Right ventricle myocardium superior (tissue), 1 donor: Measurements from ENCODE around the gene ITIH3. TPM values are rescaled to one million over a fixed set of nuclear protein-coding genes. Genes with fewer than 3 reads are reported as not detected.
"Not testable (repeated sequence)": the region's sequence is repeated elsewhere in the genome, so short reads cannot be mapped to it uniquely, and the experiment has no call there.

ENCODE experiments used
- ATAC-seq: fragments of 200-7000 bp; cut with Tn5 transposase; one replicate; pipeline ENCODE4 v1.9.1; 2020; ENCODE audit warnings: mild to moderate bottlenecking; ENCODE audit not compliant: poor library complexity
- DNase-seq: peaks from one replicate; pipeline ENCODE4 v3.0.0-alpha.2; 2020
- intact Hi-C: fragments of 100-400 bp; cut with DNase I; formaldehyde crosslinking; loops from one replicate; pipeline ENCODE4 v1.11.2; 2022
- long read RNA-seq: library from polyadenylated mRNA; unstranded; transcript quantifications from one replicate; pipeline ENCODE4 v2.0.0, GENCODE V29; 2021
- total RNA-seq: library from RNA; stranded (reverse); fragmentation: NEBNext Ultra II Directional; extraction: Animal tissue kit (Norgen Biotek cat#: 25700); gene quantifications from one replicate; pipeline ENCODE4 v1.2.1, GENCODE V29; 2021
- donor health status: DM: no; HTN: yes; CAD: no; lungs with severe emphysema.

Gene ITIH3
- total RNA-seq = 0.35 TPM
- long read RNA-seq = 0 reads

GRCh38 chr3:52794612-52795099 is at the start of gene ITIH3:
Gene ITIH3, plus strand, starts transcription at chr3:52794796. Its CDS starts 8 bp downstream, at chr3:52794804.
- intact Hi-C loops = no loop called here
- no peak for ATAC-seq
- no peak for DNase-seq

- no peak for DNase-seq
- ATAC-seq = no peak
- intact Hi-C loops = loop anchor here (10.0 kb wide), 1 partner anchor 323 kb away; no protein-coding TSS in a partner anchor
Observed at GRCh38 chr3:52752045-52752660, 42.4 kb upstream of the ITIH3 start.

- intact Hi-C loops = loop anchor here (10.0 kb wide), 1 partner anchor 320 kb away; no protein-coding TSS in a partner anchor
- ATAC-seq = no peak
- DNase-seq = no peak
Observed at GRCh38 chr3:52754373-52754772, 40.2 kb upstream of the ITIH3 start.

GRCh38 chr3:52756141-52756540 is 38.5 kb upstream of the ITIH3 start:
- intact Hi-C loops = loop anchor here (10.0 kb wide), 1 partner anchor 319 kb away; no protein-coding TSS in a partner anchor

GRCh38 chr3:52763466-52763865 is 31.1 kb upstream of the ITIH3 start:
- DNase-seq (no peak), ATAC-seq (peak; percentile 56)
- intact Hi-C loops = no loop called here

More at GRCh38 chr3:52756141-52756540, 38.5 kb upstream of the ITIH3 start:
- ATAC-seq = no peak
- no peak for DNase-seq

- no peak for ATAC-seq
- intact Hi-C loops = loop anchor here (5.0 kb wide), 1 partner anchor 127 kb away; the partner anchor contains the start of gene STIMATE
Observed at GRCh38 chr3:52769786-52770455, 24.7 kb upstream of the ITIH3 start.

GRCh38 chr3:52770496-52771333 is 23.9 kb upstream of the ITIH3 start, which contains the start of gene NEK4:
Gene NEK4, minus strand, starts transcription at chr3:52770940. Its CDS starts 194 bp downstream, at chr3:52770746.
- intact Hi-C loops = loop anchor here (5.0 kb wide), 1 partner anchor 127 kb away; the partner anchor contains the start of gene STIMATE
- DNase-seq = peak; percentile 97
- peak; percentile 100 for ATAC-seq

More at GRCh38 chr3:52769786-52770455, 24.7 kb upstream of the ITIH3 start:
- DNase-seq = no peak

GRCh38 chr3:52771334-52771681 is 23.3 kb upstream of the ITIH3 start:
- peak; percentile 19 for ATAC-seq
- intact Hi-C loops = loop anchor here (5.0 kb wide), 1 partner anchor 126 kb away; the partner anchor contains the start of gene STIMATE

GRCh38 chr3:52771702-52772101 is 22.9 kb upstream of the ITIH3 start:
- no peak for DNase-seq
- intact Hi-C loops = loop anchor here (5.0 kb wide), 1 partner anchor 126 kb away; the partner anchor contains the start of gene STIMATE
- ATAC-seq = no peak

More at GRCh38 chr3:52771334-52771681, 23.3 kb upstream of the ITIH3 start:
- no peak for DNase-seq

- ATAC-seq (no peak), DNase-seq (peak; percentile 9)
- intact Hi-C loops = loop anchor here (5.0 kb wide), 1 partner anchor 124 kb away; the partner anchor contains the start of gene STIMATE
Observed at GRCh38 chr3:52773361-52774065, 21.1 kb upstream of the ITIH3 start.

GRCh38 chr3:52774066-52774713 is 20.4 kb upstream of the ITIH3 start:
- peak; percentile 15 for DNase-seq
- no peak for ATAC-seq
- intact Hi-C loops = loop anchor here (5.0 kb wide), 1 partner anchor 123 kb away; the partner anchor contains the start of gene STIMATE

GRCh38 chr3:52774901-52775864 is 19.4 kb upstream of the ITIH3 start:
- ATAC-seq (no peak), DNase-seq (peak; percentile 45)
- intact Hi-C loops = loop anchor here (5.0 kb wide), 1 partner anchor 122 kb away; the partner anchor contains the start of gene STIMATE

GRCh38 chr3:52775877-52776276 is 18.7 kb upstream of the ITIH3 start:
- intact Hi-C loops = no loop called here
- DNase-seq (peak; percentile 7), ATAC-seq (no peak)

GRCh38 chr3:52776486-52776885 is 18.1 kb upstream of the ITIH3 start:
- intact Hi-C loops, ATAC-seq, DNase-seq: not testable (repeated sequence)

GRCh38 chr3:52777127-52777958 is 17.3 kb upstream of the ITIH3 start, which contains the start of gene ITIH1:
Gene ITIH1, plus strand, starts transcription at chr3:52777599. Its CDS starts 17 bp downstream, at chr3:52777616.
- intact Hi-C loops = no loop called here
- ATAC-seq (no peak), DNase-seq (peak; percentile 21)
